Thoracic aorta (tissue), 2 donors: ENCODE measurements around the gene WDR75. TPM values are rescaled to one million over a fixed set of nuclear protein-coding genes. Genes with fewer than 3 reads are reported as not detected.

Experiments
- ATAC-seq: fragments of 150-250 bp; one replicate; pipeline ENCODE4 v1.8.0; 2017; ENCODE audit warnings: low read depth; ENCODE audit not compliant: insufficient number of reproducible peaks, low FRiP score
- DNase-seq: peaks from one replicate; pipeline ENCODE4 v3.0.0-alpha.2; 2020; ENCODE audit warnings: low spot score
- H3K27ac ChIP-seq, 2 donors: fragments of 200-600 bp; sonication (generic); 1 replicate in 1 of 2; 2 replicates in 1 of 2; pipeline ENCODE4 v1.5.1; 2016; ENCODE audit warnings: mild to moderate bottlenecking in 2 of 2, moderate library complexity in 2 of 2
- H3K27me3 ChIP-seq: fragments of 200-600 bp; sonication (generic); replicated peaks from 2 replicates; pipeline ENCODE4 v1.6.0; 2016; ENCODE audit warnings: mild to moderate bottlenecking; ENCODE audit not compliant: insufficient read depth
- H3K36me3 ChIP-seq: fragments of 200-600 bp; sonication (generic); one replicate; pipeline ENCODE4 v1.5.1; 2016
- H3K4me1 ChIP-seq, 2 donors: fragments of 200-600 bp; sonication (generic); 1 replicate in 1 of 2; 2 replicates in 1 of 2; pipeline versions ENCODE4 v1.5.1 to v1.6.0; 2016; ENCODE audit warnings: low read depth in 2 of 2, mild to moderate bottlenecking in 1 of 2; ENCODE audit not compliant: control insufficient read depth in 1 of 2
- H3K4me3 ChIP-seq: fragments of 200-600 bp; sonication (generic); 2 replicates; pipeline ENCODE4 v1.5.1; 2016; ENCODE audit warnings: mild to moderate bottlenecking
- H3K9me3 ChIP-seq: fragments of 200-600 bp; sonication (generic); 2 replicates; pipeline ENCODE4 v1.5.1; 2016
- CTCF ChIP-seq: fragments of 200-600 bp; sonication (generic); IDR thresholded peaks from one replicate; pipeline ENCODE4 v1.5.1; 2019; ENCODE audit warnings: antibody characterized with exemption
- total RNA-seq, 2 donors: library from RNA; depleted of rRNA; stranded (reverse); fragments of >200 nt; gene quantifications; one replicate each; pipeline versions ENCODE4 v1.1.0 to v1.2.3, GENCODE V29; 2016

Gene WDR75
- total RNA-seq, 2 donors from 2014 or later, result 34.8 to 58.7 TPM

- no peak for TF ChIP-seq CTCF
- no peak for ATAC-seq
- no peaks in the 10 kb centered on the region for H3K9me3 ChIP-seq
- H3K36me3 ChIP-seq, result no peaks in the 10 kb centered on the region
- DNase-seq, result no peak
- H3K4me1 ChIP-seq, result no peaks in the 10 kb centered on the region
- no peaks in the 10 kb centered on the region for H3K27me3 ChIP-seq
- no peak overlapping the region for H3K4me3 ChIP-seq
- H3K27ac ChIP-seq, result no peak overlapping the region
These were observed 46.7 kb downstream of the WDR75 start for GRCh38 chr2:189488008-189488310.

GRCh38 chr2:189492451-189492850 lies 51.2 kb downstream of the WDR75 start:
- H3K4me1 ChIP-seq, result no peaks in the 10 kb centered on the region
- no peak overlapping the region for H3K4me3 ChIP-seq
- H3K27ac ChIP-seq, result no peak overlapping the region
- H3K27me3 ChIP-seq, result no peaks in the 10 kb centered on the region
- no peaks in the 10 kb centered on the region for H3K36me3 ChIP-seq
- H3K9me3 ChIP-seq, result no peaks in the 10 kb centered on the region
- no peak for ATAC-seq
- TF ChIP-seq CTCF, result no peak
- DNase-seq, result no peak

GRCh38 chr2:189498205-189498604 lies 56.9 kb downstream of the WDR75 start:
- H3K36me3 ChIP-seq, result no peaks in the 10 kb centered on the region
- DNase-seq, result no peak
- no peaks in the 10 kb centered on the region for H3K9me3 ChIP-seq
- no peaks in the 10 kb centered on the region for H3K27me3 ChIP-seq
- no peak for ATAC-seq
- peaks cover 0 to 9% of the 10 kb centered on the region in 2 donors for H3K4me1 ChIP-seq
- no peak overlapping the region for H3K27ac ChIP-seq
- TF ChIP-seq CTCF, result no peak
- no peak overlapping the region for H3K4me3 ChIP-seq

GRCh38 chr2:189499137-189499536 lies 57.9 kb downstream of the WDR75 start:
- H3K4me3 ChIP-seq, result no peak overlapping the region
- H3K9me3 ChIP-seq, result no peaks in the 10 kb centered on the region
- no peak for DNase-seq
- H3K27ac ChIP-seq, result no peak overlapping the region
- no peaks in the 10 kb centered on the region for H3K36me3 ChIP-seq
- H3K4me1 ChIP-seq, result peaks cover 0 to 9% of the 10 kb centered on the region in 2 donors
- no peaks in the 10 kb centered on the region for H3K27me3 ChIP-seq
- no peak for TF ChIP-seq CTCF
- no peak for ATAC-seq

GRCh38 chr2:189500456-189501160 lies 59.3 kb downstream of the WDR75 start:
- DNase-seq, result no peak
- H3K4me1 ChIP-seq, result peaks cover 0 to 9% of the 10 kb centered on the region in 2 donors
- no peak overlapping the region for H3K4me3 ChIP-seq
- no peaks in the 10 kb centered on the region for H3K27me3 ChIP-seq
- H3K9me3 ChIP-seq, result no peaks in the 10 kb centered on the region
- H3K36me3 ChIP-seq, result no peaks in the 10 kb centered on the region
- TF ChIP-seq CTCF, result no peak
- H3K27ac ChIP-seq, result no peak overlapping the region
- ATAC-seq, result no peak
